Cortex of kidney (tissue), 1 donor: Measurements from ENCODE around the gene EEFSEC.
"Not testable (repeated sequence)": the region's sequence is repeated elsewhere in the genome, so short reads cannot be mapped to it uniquely, and the experiment has no call there.

Source experiments
- DNase-seq: peaks from one replicate; lab custom pipeline; 2025; lab: John Stamatoyannopoulos, UW

The EEFSEC gene

GRCh38 chr3:128154354-128154753, 1.1 kb downstream of the EEFSEC start:
- not testable (repeated sequence) for DNase-seq

- no peak for DNase-seq
Measured at GRCh38 chr3:128155616-128156360, 2.5 kb downstream of the EEFSEC start.

- DNase-seq = no peak
Measured at GRCh38 chr3:128160661-128161060, 7.4 kb downstream of the EEFSEC start.

GRCh38 chr3:128163432-128163831, 10.2 kb downstream of the EEFSEC start:
- no peak for DNase-seq

GRCh38 chr3:128166971-128167453, 13.7 kb downstream of the EEFSEC start:
- DNase-seq = no peak

- no peak for DNase-seq
Measured at GRCh38 chr3:128167646-128167972, 14.3 kb downstream of the EEFSEC start.

GRCh38 chr3:128167973-128168674, 14.8 kb downstream of the EEFSEC start:
- DNase-seq = no peak

GRCh38 chr3:128168836-128169235, 15.6 kb downstream of the EEFSEC start:
- no peak for DNase-seq

- DNase-seq = no peak
Measured at GRCh38 chr3:128170866-128171516, 17.7 kb downstream of the EEFSEC start.

GRCh38 chr3:128173200-128173599, 19.9 kb downstream of the EEFSEC start:
- DNase-seq = no peak

- no peak for DNase-seq
Measured at GRCh38 chr3:128173849-128174248, 20.6 kb downstream of the EEFSEC start.

GRCh38 chr3:128174675-128175590, 21.7 kb downstream of the EEFSEC start:
- no peak for DNase-seq

- DNase-seq = no peak
Measured at GRCh38 chr3:128175768-128176167, 22.5 kb downstream of the EEFSEC start.

- DNase-seq = no peak
Measured at GRCh38 chr3:128176276-128176833, 23.1 kb downstream of the EEFSEC start.

GRCh38 chr3:128177865-128178264, 24.6 kb downstream of the EEFSEC start:
- DNase-seq = no peak

GRCh38 chr3:128178782-128179483, 25.7 kb downstream of the EEFSEC start:
- DNase-seq = no peak

GRCh38 chr3:128179484-128179819, 26.2 kb downstream of the EEFSEC start:
- no peak for DNase-seq

- no peak for DNase-seq
Measured at GRCh38 chr3:128180436-128180835, 27.2 kb downstream of the EEFSEC start.

- no peak for DNase-seq
Measured at GRCh38 chr3:128180913-128181312, 27.6 kb downstream of the EEFSEC start.

GRCh38 chr3:128182656-128183055, 29.4 kb downstream of the EEFSEC start:
- DNase-seq = no peak
